Measurements from ENCODE around the gene ROCK2. TPM values are rescaled to one million over a fixed set of nuclear protein-coding genes. Genes with fewer than 3 reads are reported as not detected.

The ROCK2 gene
- total and polyA plus RNA-seq, 2 donors (not counting 1 experiment from before 2014, with no cell fraction given): 2.3 to 30.2 TPM

- no peaks in the 10 kb centered on the region for H3K27me3 Mint-ChIP-seq
- no peak for TF ChIP-seq EZH2 (IDR thresholded peaks at IDR 0.05; ENCODE audit: borderline replicate concordance, insufficient read depth, low read depth, low read length, poor library complexity, severe bottlenecking)
- H3K4me1 Mint-ChIP-seq: peaks cover 44% of the 10 kb centered on the region
- Histone ChIP-seq H3K27me3 (replicated peaks in 1 of 4; ENCODE audit: control extremely low read depth in 1 of 4, control insufficient read depth in 3 of 4, insufficient read depth in 4 of 4, low read length in 3 of 4) (no peaks in the 10 kb centered on the region), H3K79me2 (ENCODE audit: control insufficient read depth, insufficient read depth, low read length) (peaks cover 74% of the 10 kb centered on the region), H4K20me1 (ENCODE audit: control insufficient read depth, insufficient read depth, low read length, poor library complexity, severe bottlenecking) (peaks cover 22% of the 10 kb centered on the region), H3K4me1 (ENCODE audit: control insufficient read depth in 2 of 2, insufficient read depth in 2 of 2, low read length in 2 of 2) (peaks cover 13 to 16% of the 10 kb centered on the region in 2 donors), H2AFZ (ENCODE audit: insufficient read depth, low read depth, low read length, poor library complexity, severe bottlenecking) (no peak overlapping the region), H3K36me3 (replicated peaks in 1 of 2; ENCODE audit: control extremely low read depth in 1 of 2, control insufficient read depth in 1 of 2, extremely low read depth in 1 of 2, insufficient read depth in 2 of 2, low read length in 1 of 2) (no peaks in the 10 kb centered on the region), H3K9me3 (ENCODE audit: control extremely low read depth in 1 of 3, control insufficient read depth in 2 of 3, insufficient read depth in 1 of 3, low read length in 2 of 3) (peaks cover 0 to 3% (median 0%) of the 10 kb centered on the region in 3 donors), H3K9ac (ENCODE audit: low read length) (no peak overlapping the region), H3K4me2 (replicated peaks; ENCODE audit: low read depth, low read length, poor library complexity, severe bottlenecking) (no peak overlapping the region), H3K4me3 (ENCODE audit: control extremely low read depth in 1 of 5, extremely low read depth in 1 of 5, insufficient read depth in 1 of 5, low read depth in 2 of 5, low read length in 4 of 5) (no peak overlapping the region), H3K27ac (ENCODE audit: low read length in 2 of 2) (no peak overlapping the region)
- CTCF ChIA-PET: interaction anchor here (1.1 kb wide), 1 partner anchor 17 kb away, joined by 3 read pairs; no protein-coding TSS in a partner anchor
- 100% methylated on average over 4 of the region's 5 CpGs for WGBS (ENCODE audit: insufficient coverage)
- POLR2A ChIA-PET: no interaction called here
- intact Hi-C loops (cut with micrococcal nuclease): no loop called here
- ATAC-seq (ENCODE audit: low read depth): no peak
- no peak for DNase-seq
- H3K27ac Mint-ChIP-seq: no peak overlapping the region
- H3K4me3 Mint-ChIP-seq: no peak overlapping the region
- peaks cover 2% of the 10 kb centered on the region for H3K9me3 Mint-ChIP-seq (ENCODE audit: insufficient read depth)
Measured at GRCh38 chr2:11338580-11338979, 5.9 kb downstream of the ROCK2 start.

- Mint-ChIP-seq H3K9me3 (ENCODE audit: insufficient read depth) (peaks cover 2% of the 10 kb centered on the region), H3K4me1 (peaks cover 37% of the 10 kb centered on the region), H3K27ac (no peak overlapping the region), H3K4me3 (no peak overlapping the region), H3K27me3 (no peaks in the 10 kb centered on the region)
- Histone ChIP-seq H3K4me3 (ENCODE audit: control extremely low read depth in 1 of 5, extremely low read depth in 1 of 5, insufficient read depth in 1 of 5, low read depth in 2 of 5, low read length in 4 of 5) (no peak overlapping the region), H3K9ac (ENCODE audit: low read length) (no peak overlapping the region), H3K4me2 (replicated peaks; ENCODE audit: low read depth, low read length, poor library complexity, severe bottlenecking) (no peak overlapping the region), H3K4me1 (ENCODE audit: control insufficient read depth in 2 of 2, insufficient read depth in 2 of 2, low read length in 2 of 2) (peaks cover 6 to 12% of the 10 kb centered on the region in 2 donors), H3K36me3 (replicated peaks in 1 of 2; ENCODE audit: control extremely low read depth in 1 of 2, control insufficient read depth in 1 of 2, extremely low read depth in 1 of 2, insufficient read depth in 2 of 2, low read length in 1 of 2) (no peaks in the 10 kb centered on the region), H4K20me1 (ENCODE audit: control insufficient read depth, insufficient read depth, low read length, poor library complexity, severe bottlenecking) (peaks cover 26% of the 10 kb centered on the region), H3K9me3 (ENCODE audit: control extremely low read depth in 1 of 3, control insufficient read depth in 2 of 3, insufficient read depth in 1 of 3, low read length in 2 of 3) (peaks cover 0 to 3% (median 0%) of the 10 kb centered on the region in 3 donors), H2AFZ (ENCODE audit: insufficient read depth, low read depth, low read length, poor library complexity, severe bottlenecking) (no peak overlapping the region), H3K79me2 (ENCODE audit: control insufficient read depth, insufficient read depth, low read length) (peaks cover 81% of the 10 kb centered on the region), H3K27ac (ENCODE audit: low read length in 2 of 2) (no peak overlapping the region), H3K27me3 (replicated peaks in 1 of 4; ENCODE audit: control extremely low read depth in 1 of 4, control insufficient read depth in 3 of 4, insufficient read depth in 4 of 4, low read length in 3 of 4) (no peaks in the 10 kb centered on the region)
- intact Hi-C loops (cut with micrococcal nuclease): no loop called here
- DNase-seq (no peak), ATAC-seq (ENCODE audit: low read depth) (no peak)
- POLR2A ChIA-PET: no interaction called here
- WGBS (ENCODE audit: insufficient coverage): no CpG with 5 or more reads among the region's 2 CpGs
- CTCF ChIA-PET: no interaction called here
- TF ChIP-seq EZH2 (IDR thresholded peaks at IDR 0.05; ENCODE audit: borderline replicate concordance, insufficient read depth, low read depth, low read length, poor library complexity, severe bottlenecking): no peak
- no peak for TF ChIP-seq CTCF (IDR thresholded peaks at IDR 0.05)
Measured at GRCh38 chr2:11337909-11338308, 6.5 kb downstream of the ROCK2 start.
